VCaP (cell line): ENCODE results near the gene PAXX.

Source experiments
- H3K27ac ChIP-seq: fragments of 450-650 bp; 2 replicates; pipeline ENCODE4 v1.5.1; 2017
- CTCF ChIP-seq: fragments of 450-650 bp; conservative IDR thresholded peaks from 2 replicates; pipeline ENCODE4 v1.5.1; 2017; ENCODE audit warnings: mild to moderate bottlenecking, moderate library complexity

The PAXX gene

GRCh38 chr9:136946228-136947027 lies 45.8 kb upstream of the PAXX start:
- no peak for TF ChIP-seq CTCF

GRCh38 chr9:136947028-136947891 lies 45.0 kb upstream of the PAXX start:
- no peak for TF ChIP-seq CTCF
- H3K27ac ChIP-seq, result peak overlapping the region; percentile 97; the same call in 1 of the 2 replicates

More at GRCh38 chr9:136946228-136947027, 45.8 kb upstream of the PAXX start:
- H3K27ac ChIP-seq, result no peak overlapping the region

- peak overlapping the region; percentile 97; the same call in 1 of the 2 replicates for H3K27ac ChIP-seq
- TF ChIP-seq CTCF, result peak; percentile 36
Observed at GRCh38 chr9:136947955-136948510, 44.2 kb upstream of the PAXX start.

- no peak for TF ChIP-seq CTCF
- peak overlapping the region; percentile 97 for H3K27ac ChIP-seq
Observed at GRCh38 chr9:136949239-136949816, 42.9 kb upstream of the PAXX start.

- TF ChIP-seq CTCF, result peak; percentile 29
- peak overlapping the region; percentile 97 for H3K27ac ChIP-seq
Observed at GRCh38 chr9:136949817-136950655, 42.2 kb upstream of the PAXX start.

- no peak for TF ChIP-seq CTCF
- H3K27ac ChIP-seq, result peak overlapping the region; percentile 97
Observed at GRCh38 chr9:136950656-136951276, 41.5 kb upstream of the PAXX start.
